Naive B cell (primary cell): ENCODE measurements around the gene AHDC1. TPM values are rescaled to one million over a fixed set of nuclear protein-coding genes. Genes with fewer than 3 reads are reported as not detected.

ENCODE experiments used
- ATAC-seq, 2 donors: fragments of 150-1000 bp; cut with Tn5 transposase; 2 replicates each; pipeline ENCODE4 v1.10.0; 2021; ENCODE audit warnings: low read depth in 2 of 2, mild to moderate bottlenecking in 2 of 2, moderate library complexity in 2 of 2
- DNase-seq: peaks from one replicate; pipeline ENCODE4 v3.0.0; 2022
- H3K27ac Mint-ChIP-seq, 6 donors: one replicate each; pipeline ENCODE4 v1.8.0; 2020 to 2022; ENCODE audit warnings: mild to moderate bottlenecking in 6 of 6, mixed read lengths in 6 of 6, moderate library complexity in 5 of 6, inconsistent platforms in 2 of 6
- H3K27me3 Mint-ChIP-seq, 3 donors: one replicate each; pipeline ENCODE4 v1.8.0; 2021 to 2022; ENCODE audit warnings: mixed read lengths in 3 of 3, mild to moderate bottlenecking in 1 of 3
- H3K36me3 Mint-ChIP-seq, 2 donors: one replicate each; pipeline ENCODE4 v1.8.0; 2020 to 2022; ENCODE audit warnings: mixed read lengths in 2 of 2, inconsistent platforms in 1 of 2, mild to moderate bottlenecking in 1 of 2
- H3K4me1 Mint-ChIP-seq, 3 donors: one replicate each; pipeline ENCODE4 v1.8.0; 2020 to 2022; ENCODE audit warnings: mixed read lengths in 3 of 3, inconsistent platforms in 1 of 3, mild to moderate bottlenecking in 1 of 3, moderate library complexity in 1 of 3
- H3K4me3 Mint-ChIP-seq, 8 donors: one replicate each; pipeline ENCODE4 v1.8.0; 2020 to 2022; ENCODE audit warnings: mild to moderate bottlenecking in 8 of 8, mixed read lengths in 8 of 8, moderate library complexity in 8 of 8, inconsistent platforms in 2 of 8
- H3K9me3 Mint-ChIP-seq, 7 donors: one replicate each; pipeline ENCODE4 v1.8.0; 2020 to 2022; ENCODE audit warnings: mixed read lengths in 7 of 7, mild to moderate bottlenecking in 5 of 7, inconsistent platforms in 2 of 7, moderate library complexity in 1 of 7
- polyA plus RNA-seq, 6 donors: library from polyadenylated mRNA; unstranded; fragments of 300-500 nt; fragmentation: Illumina TruSeq; gene quantifications; one replicate each; pipeline ENCODE4 v1.2.3, GENCODE V29; 2021; ENCODE audit warnings: low read depth in 6 of 6

The AHDC1 gene
- polyA plus RNA-seq, 6 donors from 2014 or later: 0.15 to 2.3 (median 0.91) TPM

DNA sequence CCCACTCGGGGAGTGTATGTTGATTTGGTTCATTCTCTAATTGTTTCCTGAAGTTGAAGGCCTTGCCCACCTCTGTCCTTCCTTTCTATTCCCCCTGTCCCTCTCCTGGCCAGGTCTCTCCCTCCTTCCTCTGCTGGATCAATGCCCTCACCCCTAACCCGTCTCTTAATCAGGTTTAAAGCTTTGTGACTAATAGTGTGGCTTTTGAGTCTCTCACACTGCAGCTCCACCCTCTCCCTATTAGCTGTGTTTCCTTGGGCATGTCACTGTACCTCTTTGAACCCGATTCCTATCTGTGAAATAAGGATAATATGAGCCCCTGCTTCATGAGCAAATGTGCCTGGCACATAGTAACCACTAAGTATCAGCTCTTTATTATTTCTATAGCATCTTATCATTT, 20.5 kb downstream of the AHDC1 start:
- DNase-seq: no peak
- Mint-ChIP-seq H3K27me3 (no peaks in the 10 kb centered on the region), H3K4me3 (no peak overlapping the region), H3K4me1 (peaks cover 15 to 32% (median 18%) of the 10 kb centered on the region in 3 donors), H3K27ac (peak overlapping the region in 2 of 6 donors; percentile 2 to 6), H3K36me3 (no peaks in the 10 kb centered on the region), H3K9me3 (no peaks in the 10 kb centered on the region)
- ATAC-seq: no peak

DNA sequence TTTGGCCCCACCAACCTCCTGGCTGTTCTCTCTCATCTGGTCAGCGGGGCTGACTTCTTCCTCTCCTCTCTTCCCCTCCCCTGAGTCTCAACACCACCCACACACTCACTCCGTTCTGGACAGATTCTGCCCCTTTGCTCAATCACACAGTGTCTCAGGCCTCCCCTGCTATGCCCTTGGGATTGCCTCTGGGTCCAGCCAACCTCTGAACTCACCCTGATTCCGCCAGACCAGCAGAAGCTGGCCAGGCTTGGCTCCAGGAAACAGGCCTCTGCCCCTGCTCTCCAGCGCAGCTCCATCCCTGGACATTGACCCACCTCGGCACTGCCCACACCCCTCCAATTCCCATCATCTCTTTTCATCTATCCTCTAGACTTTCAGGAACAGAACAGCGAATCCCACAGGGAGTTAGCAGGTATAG, 22.1 kb downstream of the AHDC1 start:
- no peaks in the 10 kb centered on the region for H3K36me3 Mint-ChIP-seq
- H3K27ac Mint-ChIP-seq: peak overlapping the region in 4 of 6 donors; percentile 19 to 92 (median 53)
- H3K9me3 Mint-ChIP-seq: no peaks in the 10 kb centered on the region
- DNase-seq (no peak), ATAC-seq (no peak)
- H3K4me1 Mint-ChIP-seq: peaks cover 23 to 42% (median 28%) of the 10 kb centered on the region in 3 donors
- no peaks in the 10 kb centered on the region for H3K27me3 Mint-ChIP-seq
- H3K4me3 Mint-ChIP-seq: peak overlapping the region in 1 of 8 donors; percentile 69

DNA sequence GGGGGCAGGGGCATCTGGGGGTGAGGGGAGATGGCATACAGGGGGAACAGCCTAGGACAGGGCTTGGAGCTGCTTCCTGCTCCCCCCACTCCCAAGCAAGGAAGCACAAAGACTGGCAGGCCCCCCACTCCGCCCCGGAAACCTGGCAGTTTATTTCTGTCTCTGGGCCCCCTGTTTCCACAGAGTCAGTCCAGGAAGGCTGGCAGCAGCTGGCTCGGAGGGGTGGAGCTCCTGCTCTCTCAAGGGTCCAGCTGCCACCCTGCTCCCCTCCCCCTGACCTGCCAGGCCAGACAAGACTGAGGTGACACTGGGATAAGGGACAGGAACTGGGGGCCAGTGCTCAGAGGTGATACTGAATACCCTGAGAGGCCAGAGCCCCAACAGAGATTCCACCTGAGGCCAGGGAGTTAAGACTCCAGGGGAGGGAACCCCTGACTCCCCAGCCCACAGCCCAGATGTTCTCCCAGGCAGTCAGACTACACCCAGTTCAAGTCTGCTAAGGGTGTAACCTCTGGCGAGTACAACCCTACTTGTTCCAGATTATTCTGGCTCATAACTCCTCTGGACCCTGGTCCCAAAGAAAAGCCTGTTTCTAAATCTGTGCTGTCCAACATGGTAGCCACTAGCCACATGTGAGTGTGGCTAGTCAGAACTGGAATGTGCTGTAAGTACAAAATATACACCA, 26.3 kb downstream of the AHDC1 start:
- Mint-ChIP-seq H3K27me3 (no peaks in the 10 kb centered on the region), H3K9me3 (no peaks in the 10 kb centered on the region), H3K4me3 (peak overlapping the region in 2 of 8 donors; percentile 62 to 74), H3K4me1 (peaks cover 36 to 48% (median 46%) of the 10 kb centered on the region in 3 donors), H3K27ac (no peak overlapping the region), H3K36me3 (no peaks in the 10 kb centered on the region)
- DNase-seq (no peak), ATAC-seq (no peak)

DNA sequence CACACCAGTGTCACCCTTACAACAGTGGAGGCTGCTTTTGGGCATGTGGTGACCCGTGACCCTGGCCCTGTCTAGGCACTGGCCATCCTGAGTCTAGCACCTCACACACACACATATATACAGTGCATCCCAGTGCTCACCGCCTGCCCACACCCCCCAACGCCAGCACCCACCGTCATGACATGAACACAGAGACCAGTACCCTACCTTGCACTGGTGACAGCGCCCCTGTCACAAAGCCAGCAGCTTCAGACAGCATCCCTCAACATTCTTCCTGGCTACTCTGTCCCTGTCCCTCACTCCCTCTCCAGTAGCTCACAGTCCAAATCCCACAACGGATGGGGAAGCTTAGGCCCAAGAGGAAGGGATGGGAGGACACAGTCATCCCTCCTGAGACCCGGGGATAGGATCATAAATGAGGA, 27.1 kb downstream of the AHDC1 start:
- DNase-seq (no peak), ATAC-seq (no peak)
- H3K4me1 Mint-ChIP-seq: peaks cover 35 to 48% (median 46%) of the 10 kb centered on the region in 3 donors
- H3K27ac Mint-ChIP-seq: no peak overlapping the region
- no peaks in the 10 kb centered on the region for H3K27me3 Mint-ChIP-seq
- peak overlapping the region; percentile 35 to 81 (median 74) for H3K4me3 Mint-ChIP-seq
- no peaks in the 10 kb centered on the region for H3K9me3 Mint-ChIP-seq
- no peaks in the 10 kb centered on the region for H3K36me3 Mint-ChIP-seq

DNA sequence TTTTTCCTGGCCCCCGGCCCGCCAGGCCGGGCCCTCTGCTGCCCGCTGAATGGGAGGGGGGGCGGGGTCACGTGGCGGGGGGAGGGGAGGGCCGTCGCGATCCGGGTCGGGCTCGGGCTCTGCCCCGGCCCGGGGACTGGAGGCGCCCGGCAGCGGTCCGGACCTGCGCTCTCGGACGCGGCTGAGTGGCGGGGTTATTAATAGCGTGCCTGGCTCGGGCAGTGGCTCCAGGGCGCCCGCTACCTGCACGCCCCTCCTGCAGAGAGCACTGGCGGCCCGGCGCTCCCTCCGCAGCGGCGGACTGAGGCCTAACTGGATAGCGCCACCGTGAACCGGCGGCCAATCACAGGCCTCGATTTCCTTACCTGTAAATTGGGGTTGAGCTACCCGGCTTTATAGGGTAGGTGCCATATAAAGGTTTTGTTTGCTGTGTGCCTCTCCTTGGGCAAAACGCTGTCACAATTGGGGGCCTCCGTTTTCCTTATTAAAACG, 28.1 kb downstream of the AHDC1 start:
- Mint-ChIP-seq H3K27ac (no peak overlapping the region), H3K4me3 (peak overlapping the region; percentile 35 to 83 (median 74)), H3K9me3 (no peaks in the 10 kb centered on the region), H3K36me3 (no peaks in the 10 kb centered on the region), H3K27me3 (no peaks in the 10 kb centered on the region), H3K4me1 (peaks cover 30 to 49% (median 46%) of the 10 kb centered on the region in 3 donors)
- DNase-seq (peak; percentile 31), ATAC-seq (peak; percentile 60 to 68)

DNA sequence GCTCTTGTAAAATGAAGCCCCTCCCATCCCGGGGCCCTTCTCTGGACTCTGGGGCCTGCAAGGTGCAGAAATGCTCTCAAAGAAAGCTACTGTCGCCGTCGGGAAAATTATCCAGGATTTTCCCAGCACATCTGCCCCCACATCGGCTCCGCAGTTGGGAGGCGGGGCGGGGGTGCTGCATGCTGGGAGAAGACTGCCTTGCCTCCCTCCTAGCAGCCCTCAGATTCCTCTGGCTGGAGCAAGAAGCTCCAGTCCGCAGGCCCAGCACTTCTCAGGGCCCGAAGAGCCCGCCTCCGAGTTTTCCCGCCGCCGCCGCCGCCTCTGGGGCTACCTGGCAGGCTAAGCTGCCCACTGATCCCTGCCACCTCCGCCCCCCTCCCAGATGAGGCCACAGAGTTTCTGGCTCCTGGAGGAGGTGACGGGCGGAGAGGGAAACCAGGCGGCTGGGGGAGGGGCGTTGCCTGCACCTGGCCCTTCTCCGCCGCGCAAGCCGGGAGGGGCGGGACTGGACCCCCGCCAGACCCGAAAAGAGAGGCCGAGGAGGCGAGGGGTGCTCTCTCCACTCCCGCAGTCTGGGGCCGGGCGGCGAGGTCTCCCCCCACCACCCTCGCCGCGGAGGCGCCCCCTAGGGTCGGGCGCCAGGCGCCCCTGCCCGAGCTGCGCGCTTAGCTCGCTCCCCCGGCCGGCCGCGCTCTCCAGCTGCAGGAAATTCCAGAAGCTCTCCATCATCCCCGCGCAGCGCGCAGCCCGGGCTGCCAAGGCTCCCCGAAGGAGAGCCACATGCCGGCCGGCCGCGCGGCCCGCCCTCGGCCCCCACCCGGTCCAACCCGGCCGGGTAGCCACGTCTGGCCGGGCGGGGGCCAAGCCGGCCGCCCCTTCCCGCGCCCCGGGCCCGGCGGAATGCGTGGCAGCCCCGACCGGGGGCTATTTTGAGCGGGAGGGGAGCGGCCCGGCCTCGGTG, 28.8 kb downstream of the AHDC1 start:
- peak overlapping the region in 6 of 8 donors; percentile 58 to 81 (median 72) for H3K4me3 Mint-ChIP-seq
- H3K9me3 Mint-ChIP-seq: no peaks in the 10 kb centered on the region
- H3K27me3 Mint-ChIP-seq: no peaks in the 10 kb centered on the region
- peaks cover 30 to 48% (median 46%) of the 10 kb centered on the region in 3 donors for H3K4me1 Mint-ChIP-seq
- no peaks in the 10 kb centered on the region for H3K36me3 Mint-ChIP-seq
- no peak overlapping the region for H3K27ac Mint-ChIP-seq
- DNase-seq: no peak
- peak; percentile 65 for ATAC-seq

DNA sequence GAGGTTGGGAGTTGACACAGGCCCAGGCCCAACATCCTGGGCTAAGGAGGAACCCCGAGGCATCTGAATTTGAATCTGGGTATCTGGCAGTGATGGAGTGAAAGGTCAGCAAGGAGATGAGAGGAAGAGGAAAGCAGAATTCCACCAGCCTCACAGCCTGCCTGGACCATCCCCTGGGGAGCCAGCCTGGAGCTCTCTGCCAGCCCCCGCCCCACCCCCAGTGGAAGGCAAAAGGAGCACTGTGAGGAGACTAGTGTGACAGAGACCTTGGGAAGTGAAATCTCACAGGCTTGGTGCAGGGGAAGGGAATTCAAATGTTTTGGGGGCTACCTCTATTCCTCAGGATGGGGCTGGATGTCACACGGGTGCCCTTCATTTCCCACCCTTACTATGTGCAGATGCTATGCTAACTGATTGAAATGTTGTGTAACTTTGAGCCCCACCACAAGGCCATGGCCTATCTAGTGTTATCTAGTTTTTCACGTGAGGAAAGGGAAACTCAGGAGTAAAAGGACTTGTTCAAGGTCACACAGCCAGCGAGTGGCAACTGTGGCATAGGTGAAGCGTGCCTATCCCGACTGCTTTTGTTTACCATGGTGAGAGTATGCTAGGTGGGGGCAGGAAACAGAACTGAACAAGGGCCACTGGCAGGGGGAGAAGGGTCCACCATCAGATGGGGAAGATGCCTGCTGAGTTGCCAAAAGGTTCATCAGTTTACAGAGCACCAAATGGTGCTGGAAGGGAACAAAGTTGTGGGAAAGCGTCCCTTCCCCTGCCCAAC, 29.8 kb downstream of the AHDC1 start:
- no peaks in the 10 kb centered on the region for H3K9me3 Mint-ChIP-seq
- H3K27me3 Mint-ChIP-seq: no peaks in the 10 kb centered on the region
- H3K36me3 Mint-ChIP-seq: no peaks in the 10 kb centered on the region
- no peak for ATAC-seq
- peaks cover 35 to 56% (median 47%) of the 10 kb centered on the region in 3 donors for H3K4me1 Mint-ChIP-seq
- no peak for DNase-seq
- H3K4me3 Mint-ChIP-seq: peak overlapping the region; percentile 58 to 84 (median 72)
- H3K27ac Mint-ChIP-seq: peak overlapping the region in 1 of 6 donors; percentile 33

DNA sequence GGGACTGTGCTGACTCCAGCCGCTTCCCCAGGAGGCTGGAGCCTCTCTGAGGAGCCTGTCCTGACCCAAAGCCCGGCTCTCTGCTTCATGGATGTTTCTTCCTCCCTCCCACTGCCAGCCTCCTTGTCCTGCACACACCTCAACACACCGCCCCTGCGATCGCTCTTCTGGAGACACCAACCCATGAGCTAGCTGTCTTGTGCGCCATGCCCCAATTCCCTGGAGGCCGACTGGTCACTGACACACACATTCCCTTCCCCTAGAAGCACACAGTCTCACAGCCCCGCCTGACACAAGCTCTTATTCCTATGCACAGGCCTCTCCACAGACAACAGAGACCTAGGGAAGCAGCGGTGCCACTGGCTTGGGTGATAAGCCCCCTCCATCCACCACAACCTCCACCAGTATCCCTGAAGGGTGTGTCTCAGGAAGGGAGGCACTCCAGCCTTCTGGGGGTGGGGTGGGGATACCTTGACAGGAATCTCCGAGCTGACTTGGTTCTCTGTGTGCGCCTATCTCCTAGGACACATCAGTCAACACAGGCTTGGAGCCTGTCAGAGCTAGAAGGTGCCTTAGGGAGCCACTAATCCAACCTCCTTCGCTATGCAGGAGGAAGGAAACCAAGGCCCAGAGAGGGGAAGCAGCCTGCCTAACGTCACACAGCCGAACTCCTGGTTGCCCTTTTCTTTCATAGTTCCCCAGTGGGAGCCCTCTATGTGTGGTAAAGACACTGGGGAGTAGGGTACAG, 31.1 kb downstream of the AHDC1 start:
- DNase-seq (no peak), ATAC-seq (no peak)
- H3K36me3 Mint-ChIP-seq: no peaks in the 10 kb centered on the region
- peak overlapping the region in 1 of 8 donors; percentile 75 for H3K4me3 Mint-ChIP-seq
- H3K4me1 Mint-ChIP-seq: peaks cover 44 to 57% (median 55%) of the 10 kb centered on the region in 3 donors
- H3K27me3 Mint-ChIP-seq: no peaks in the 10 kb centered on the region
- no peaks in the 10 kb centered on the region for H3K9me3 Mint-ChIP-seq
- H3K27ac Mint-ChIP-seq: peak overlapping the region in 3 of 6 donors; percentile 40 to 73 (median 64)

DNA sequence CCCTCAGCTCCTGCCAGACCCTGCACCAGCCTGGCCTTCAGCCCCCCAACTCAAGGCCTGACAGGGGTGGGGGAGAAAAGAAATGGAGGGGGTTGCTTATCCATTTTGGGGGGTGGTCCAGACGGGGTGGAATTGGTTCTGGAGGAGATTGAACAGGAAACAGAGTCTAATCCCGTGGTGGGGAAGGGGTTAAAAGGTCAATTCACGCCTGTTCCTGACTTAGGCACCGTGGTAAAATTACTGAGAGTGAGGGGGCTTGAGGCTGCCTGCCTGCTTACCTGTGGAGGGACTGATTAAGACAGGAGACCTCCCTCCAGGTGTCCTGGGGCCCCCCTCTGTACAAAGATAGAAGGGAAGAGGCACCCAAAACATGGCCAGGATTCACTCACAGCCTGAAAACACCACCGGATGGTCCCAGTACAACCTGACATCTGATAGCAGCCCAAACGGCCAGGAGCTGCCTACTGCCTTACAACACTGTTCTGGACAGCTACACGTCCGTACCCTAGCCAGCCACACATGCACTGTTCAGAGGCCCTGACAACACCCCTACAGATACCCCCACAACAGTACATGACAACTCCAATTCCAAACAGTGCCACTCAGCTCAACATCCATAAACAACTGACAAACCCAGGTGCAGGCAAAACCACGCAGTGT, 31.8 kb downstream of the AHDC1 start:
- ATAC-seq (no peak), DNase-seq (no peak)
- no peaks in the 10 kb centered on the region for H3K36me3 Mint-ChIP-seq
- peaks cover 46 to 57% (median 54%) of the 10 kb centered on the region in 3 donors for H3K4me1 Mint-ChIP-seq
- no peaks in the 10 kb centered on the region for H3K9me3 Mint-ChIP-seq
- H3K4me3 Mint-ChIP-seq: no peak overlapping the region
- H3K27ac Mint-ChIP-seq: peak overlapping the region in 4 of 6 donors; percentile 39 to 73 (median 56)
- no peaks in the 10 kb centered on the region for H3K27me3 Mint-ChIP-seq

DNA sequence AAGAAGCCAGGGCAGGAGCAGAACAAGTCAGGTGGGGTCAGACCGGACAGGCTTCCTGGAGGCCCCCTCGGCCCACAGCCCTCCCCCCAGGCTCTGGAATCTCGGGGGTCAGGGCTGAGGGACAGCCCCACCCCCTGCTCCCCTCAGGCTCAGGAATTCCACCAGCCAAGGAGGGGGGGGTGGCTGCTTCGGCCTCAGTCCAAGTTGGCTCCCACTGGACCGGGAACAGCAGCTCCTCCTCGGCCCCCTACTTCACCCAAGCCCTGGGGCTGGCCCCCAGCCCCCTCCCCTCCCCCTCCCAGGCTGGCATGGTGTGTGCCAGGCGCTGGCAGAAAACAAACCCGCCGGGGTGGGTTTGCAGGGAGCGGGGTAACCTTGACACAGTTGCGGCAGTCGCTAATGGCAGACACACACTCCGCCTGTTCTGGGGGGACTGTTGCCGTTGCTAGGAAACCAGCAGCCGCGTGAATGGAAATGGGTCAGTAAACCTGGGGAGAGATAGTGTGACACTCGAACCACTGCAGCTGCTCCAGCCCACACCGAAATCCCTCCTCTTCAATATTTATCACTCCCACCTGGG, 32.4 kb downstream of the AHDC1 start:
- Mint-ChIP-seq H3K9me3 (no peaks in the 10 kb centered on the region), H3K4me3 (no peak overlapping the region), H3K4me1 (peaks cover 40 to 52% (median 49%) of the 10 kb centered on the region in 3 donors), H3K27me3 (no peaks in the 10 kb centered on the region), H3K27ac (no peak overlapping the region), H3K36me3 (no peaks in the 10 kb centered on the region)
- DNase-seq (no peak), ATAC-seq (no peak)

DNA sequence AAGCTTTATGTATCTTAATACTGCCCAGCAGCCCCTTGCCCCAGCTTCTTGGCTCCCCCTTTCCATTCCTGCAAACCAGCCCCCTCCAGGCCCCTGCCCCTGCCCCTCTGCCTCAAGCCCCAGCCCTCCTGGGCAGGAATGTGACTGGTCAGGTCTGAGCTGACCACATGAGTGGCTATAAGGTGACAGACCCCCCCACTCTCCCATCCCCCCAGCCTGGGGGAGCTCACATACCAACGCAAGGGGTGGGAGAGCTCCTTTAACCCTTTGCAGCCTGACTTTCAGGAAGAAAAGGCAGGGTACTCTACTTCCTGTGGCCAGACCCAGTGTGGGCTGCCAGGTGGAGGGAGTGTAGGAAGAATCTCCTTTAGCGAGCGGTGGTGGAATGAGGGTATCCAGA, 33.2 kb downstream of the AHDC1 start:
- peak overlapping the region in 1 of 6 donors; percentile 68 for H3K27ac Mint-ChIP-seq
- peaks cover 45 to 57% (median 51%) of the 10 kb centered on the region in 3 donors for H3K4me1 Mint-ChIP-seq
- DNase-seq (no peak), ATAC-seq (no peak)
- H3K36me3 Mint-ChIP-seq: no peaks in the 10 kb centered on the region
- no peaks in the 10 kb centered on the region for H3K27me3 Mint-ChIP-seq
- peak overlapping the region in 2 of 8 donors; percentile 37 to 74 for H3K4me3 Mint-ChIP-seq
- H3K9me3 Mint-ChIP-seq: no peaks in the 10 kb centered on the region

DNA sequence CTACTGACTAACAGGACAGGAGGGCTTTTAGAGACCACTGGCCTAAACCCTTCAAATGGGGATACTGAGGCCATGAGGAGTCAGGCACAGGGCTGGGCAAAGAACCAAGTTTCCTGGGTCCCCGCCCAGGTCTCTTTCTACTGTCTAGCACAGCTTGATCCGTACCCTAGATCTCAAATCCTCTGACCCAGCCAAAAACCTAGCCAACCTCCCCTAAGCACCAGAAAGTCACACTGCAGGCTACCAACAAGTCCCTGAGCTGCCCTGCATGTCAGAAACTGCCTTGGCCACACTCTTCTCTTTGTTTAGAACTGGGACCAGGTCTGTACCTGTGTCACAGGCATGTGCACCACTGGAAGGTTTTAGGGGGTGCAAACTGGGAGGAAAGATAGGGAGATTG, 33.6 kb downstream of the AHDC1 start:
- ATAC-seq (no peak), DNase-seq (no peak)
- peak overlapping the region in 3 of 6 donors; percentile 8 to 68 (median 11) for H3K27ac Mint-ChIP-seq
- H3K9me3 Mint-ChIP-seq: no peaks in the 10 kb centered on the region
- peaks cover 45 to 60% (median 51%) of the 10 kb centered on the region in 3 donors for H3K4me1 Mint-ChIP-seq
- H3K36me3 Mint-ChIP-seq: no peaks in the 10 kb centered on the region
- H3K4me3 Mint-ChIP-seq: peak overlapping the region in 1 of 8 donors; percentile 74
- no peaks in the 10 kb centered on the region for H3K27me3 Mint-ChIP-seq
